Effector CD8-positive, alpha-beta T cell (primary cell): ENCODE results near the gene PSPN.
"Not testable (repeated sequence)": the region's sequence is repeated elsewhere in the genome, so short reads cannot be mapped to it uniquely, and the experiment has no call there.

Experiments
- DNase-seq: peaks from one replicate; lab custom pipeline; 2025; lab: John Stamatoyannopoulos, UW

Gene PSPN

DNA sequence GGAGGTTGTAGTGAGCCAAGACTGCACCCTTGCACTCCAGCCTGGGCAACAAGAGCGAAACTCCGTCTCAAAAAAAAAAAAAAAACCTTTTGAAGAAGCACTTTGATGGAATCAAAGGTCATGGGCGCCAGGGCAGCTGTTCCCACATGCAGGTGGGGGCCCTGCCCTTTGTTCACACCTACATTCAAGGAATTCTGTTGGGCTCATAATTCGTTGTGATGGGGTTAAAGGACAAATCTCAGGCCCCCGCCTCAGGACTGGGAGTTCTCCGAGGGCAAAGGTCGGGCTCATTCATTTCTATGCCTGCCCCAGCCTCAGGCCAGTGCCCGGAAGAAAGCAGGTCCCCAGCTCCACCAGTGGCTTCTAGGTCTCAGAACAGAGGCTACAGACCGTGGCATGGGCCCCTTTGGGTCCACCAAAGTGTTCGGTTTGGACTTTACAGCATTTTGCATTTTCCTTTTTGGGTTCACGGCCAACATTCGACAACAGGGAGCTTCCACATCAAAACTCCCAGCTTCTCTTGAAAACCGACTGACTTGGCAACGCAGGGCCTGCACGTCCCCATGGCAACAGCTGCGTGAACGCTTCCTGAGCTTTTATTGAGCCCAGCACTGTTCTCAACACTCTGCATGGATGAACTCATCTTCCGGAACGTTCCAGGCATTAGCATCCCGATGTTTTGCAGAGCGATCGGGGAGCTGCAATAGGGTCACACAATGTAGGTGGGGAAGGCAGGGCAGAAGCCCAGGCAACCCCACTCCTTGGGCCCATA, 27.3 kb upstream of the PSPN start:
- no peak for DNase-seq

DNA sequence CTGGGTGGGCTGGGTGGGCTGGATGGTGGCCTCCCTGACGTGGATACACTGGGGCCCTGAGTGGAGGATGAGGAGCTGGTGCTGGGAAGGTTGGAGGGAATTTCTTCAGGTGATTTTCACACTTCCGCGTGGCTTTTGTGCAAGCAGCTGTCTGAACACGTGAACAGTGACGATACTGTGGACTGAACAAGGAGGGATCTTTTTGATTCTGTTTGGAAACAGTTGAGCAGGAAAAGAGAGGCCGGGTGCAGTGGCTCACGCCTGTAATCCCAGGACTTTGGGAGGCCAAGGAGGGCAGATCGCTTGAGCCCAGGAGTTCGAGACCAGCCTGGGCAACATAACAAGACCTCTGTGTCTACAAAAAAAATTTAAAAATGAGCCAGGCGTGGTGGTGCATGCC, 26.3 kb upstream of the PSPN start:
- DNase-seq = no peak

DNA sequence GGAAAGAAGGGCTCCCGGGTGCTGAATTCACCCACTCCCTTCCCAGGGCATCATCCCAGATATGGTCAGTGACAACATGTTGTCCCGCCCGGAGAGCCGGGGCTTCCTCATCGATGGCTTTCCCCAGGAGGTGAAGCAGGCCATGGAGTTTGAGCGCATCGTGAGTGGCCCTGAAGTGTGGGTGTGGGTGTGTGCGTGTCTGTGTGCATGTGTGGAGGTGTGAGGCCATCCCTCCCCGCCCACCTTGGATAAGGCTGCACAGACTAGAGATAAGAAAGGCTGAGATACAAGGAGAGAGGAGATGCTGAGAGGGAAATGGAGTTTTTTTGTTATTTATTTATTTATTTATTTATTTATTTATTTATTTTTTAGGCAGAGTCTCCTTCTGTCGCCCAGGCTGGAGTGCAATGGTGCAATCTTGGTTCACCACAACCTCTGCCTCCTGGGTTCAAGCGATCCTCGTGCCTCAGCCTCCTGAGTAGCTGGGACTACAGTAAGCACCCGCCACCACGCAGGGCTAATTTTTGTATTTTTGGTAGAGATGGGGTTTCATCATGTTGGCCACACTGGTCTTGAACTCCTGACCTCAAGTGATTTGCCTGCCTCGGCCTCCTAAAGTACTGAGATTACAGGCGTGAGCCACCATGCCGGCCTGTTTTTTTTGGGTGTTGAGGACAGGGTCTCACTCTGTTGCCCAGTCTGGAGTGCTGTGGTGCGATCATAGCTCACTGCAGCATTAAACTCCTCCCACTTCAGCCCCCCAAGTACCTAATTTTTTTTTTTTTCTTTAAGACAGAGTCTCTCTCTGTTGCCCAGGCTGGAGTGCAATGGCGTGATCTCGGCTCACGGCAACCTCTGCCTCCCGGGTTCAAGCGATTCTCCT, 24.6 kb upstream of the PSPN start:
- not testable (repeated sequence) for DNase-seq

DNA sequence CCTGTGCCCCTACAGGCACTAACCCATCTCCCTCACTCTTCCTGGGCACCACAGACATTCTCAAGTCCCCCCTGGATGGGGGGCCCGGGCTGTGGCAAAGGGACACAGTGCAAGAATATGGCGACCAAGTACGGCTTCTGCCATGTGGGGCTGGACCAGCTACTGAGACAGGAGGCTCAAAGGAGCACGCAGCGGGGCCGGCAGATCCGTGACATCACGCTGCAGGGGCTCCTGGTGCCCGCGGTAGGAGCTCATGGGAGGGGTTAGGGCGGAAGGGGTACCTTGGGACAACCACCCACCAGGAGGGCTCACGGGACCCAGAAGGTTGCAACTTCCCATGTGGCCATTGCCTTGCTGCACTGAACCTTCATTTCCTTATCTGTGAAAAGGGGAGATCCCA, 20.6 kb upstream of the PSPN start:
- no peak for DNase-seq

DNA sequence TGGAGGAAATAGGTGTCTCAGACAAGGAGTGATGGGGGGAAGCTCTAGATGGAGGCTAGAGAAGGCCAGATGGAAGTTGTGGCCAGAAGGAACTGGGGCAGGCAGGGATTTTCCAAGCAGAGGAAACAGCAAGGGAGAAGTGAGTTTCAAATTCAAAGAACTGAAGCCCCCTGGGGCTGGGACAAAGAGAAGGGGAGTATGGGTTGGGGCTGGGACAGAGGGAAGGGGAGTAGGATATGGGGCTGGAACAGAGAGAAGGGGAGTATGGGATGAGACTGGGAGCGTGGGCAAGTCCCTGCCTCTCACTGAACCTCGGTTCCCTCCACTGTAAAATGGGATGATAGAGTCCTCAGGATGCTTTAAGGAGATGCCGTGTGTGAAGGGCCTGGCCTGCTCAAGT, 19.1 kb upstream of the PSPN start:
- no peak for DNase-seq

DNA sequence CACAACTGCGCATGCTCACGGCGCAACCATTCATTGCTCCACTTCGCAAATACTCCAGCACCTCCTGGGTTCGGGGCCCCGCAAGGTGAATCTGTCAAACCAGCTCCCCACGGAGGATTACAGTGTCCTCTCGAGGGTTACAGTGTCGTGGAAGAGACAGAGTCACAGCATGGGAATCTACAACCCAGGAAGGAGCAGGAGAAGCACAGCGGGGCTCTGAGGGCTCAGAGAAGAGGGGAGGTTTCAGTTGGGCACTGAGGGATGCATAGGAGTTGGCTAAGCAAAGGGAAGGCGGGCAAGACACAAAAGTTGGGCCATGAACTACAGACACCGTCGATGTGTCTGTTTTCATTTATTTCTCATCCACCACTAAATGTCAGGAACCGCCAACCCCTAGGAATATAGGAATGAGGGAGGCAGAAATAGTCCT, 18.3 kb upstream of the PSPN start:
- DNase-seq = no peak

DNA sequence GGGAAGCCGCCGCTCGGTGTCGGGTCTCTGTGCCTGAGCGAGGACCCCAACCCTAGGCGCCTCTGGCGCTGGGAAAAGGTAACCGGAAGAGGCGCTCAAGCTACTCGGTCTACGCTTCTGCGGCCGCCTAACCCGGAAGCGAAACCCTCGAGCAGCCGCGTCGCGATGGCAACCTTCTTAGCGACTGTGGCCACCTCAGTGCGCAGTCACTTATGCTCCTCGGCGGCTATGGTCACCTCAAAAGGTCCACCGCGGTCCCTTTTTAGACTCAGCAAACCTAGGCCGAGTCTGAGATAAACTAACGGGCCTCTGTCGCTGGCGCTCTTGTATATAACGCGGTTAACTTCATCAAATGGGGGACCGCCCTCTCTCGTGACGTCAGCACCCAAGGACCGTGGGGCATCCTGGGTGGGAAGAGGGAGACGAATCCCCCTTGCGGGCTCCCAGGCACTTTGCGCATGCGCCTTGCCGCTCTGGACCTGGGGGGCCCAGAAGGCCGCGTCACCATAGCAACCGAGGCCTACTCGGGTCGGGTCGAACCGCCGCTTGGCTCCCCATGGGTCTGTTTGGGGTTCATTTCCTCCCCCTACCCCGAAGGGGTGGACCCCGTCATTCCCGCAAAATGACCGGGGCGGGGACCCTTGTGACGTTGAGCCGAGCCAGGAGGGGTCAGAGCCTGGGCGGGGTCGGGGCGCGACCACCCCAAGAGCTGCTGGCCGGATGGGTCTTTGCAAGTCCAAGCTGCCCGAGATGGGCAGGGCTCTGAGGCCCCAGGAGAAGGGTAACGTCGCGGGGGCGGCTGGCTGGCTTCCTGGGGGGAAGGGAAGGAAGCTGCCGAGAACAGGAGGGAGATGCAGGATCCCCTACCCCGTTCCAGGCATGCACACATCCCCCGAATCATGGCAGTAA, 17.6 kb upstream of the PSPN start, which contains the start of gene GTF2F1:
Gene GTF2F1, minus strand, starts transcription at position 91 of the 909 bp plus-strand sequence. CDS start 169 bp downstream, outside the sequence.
- peak; percentile 97 for DNase-seq

DNA sequence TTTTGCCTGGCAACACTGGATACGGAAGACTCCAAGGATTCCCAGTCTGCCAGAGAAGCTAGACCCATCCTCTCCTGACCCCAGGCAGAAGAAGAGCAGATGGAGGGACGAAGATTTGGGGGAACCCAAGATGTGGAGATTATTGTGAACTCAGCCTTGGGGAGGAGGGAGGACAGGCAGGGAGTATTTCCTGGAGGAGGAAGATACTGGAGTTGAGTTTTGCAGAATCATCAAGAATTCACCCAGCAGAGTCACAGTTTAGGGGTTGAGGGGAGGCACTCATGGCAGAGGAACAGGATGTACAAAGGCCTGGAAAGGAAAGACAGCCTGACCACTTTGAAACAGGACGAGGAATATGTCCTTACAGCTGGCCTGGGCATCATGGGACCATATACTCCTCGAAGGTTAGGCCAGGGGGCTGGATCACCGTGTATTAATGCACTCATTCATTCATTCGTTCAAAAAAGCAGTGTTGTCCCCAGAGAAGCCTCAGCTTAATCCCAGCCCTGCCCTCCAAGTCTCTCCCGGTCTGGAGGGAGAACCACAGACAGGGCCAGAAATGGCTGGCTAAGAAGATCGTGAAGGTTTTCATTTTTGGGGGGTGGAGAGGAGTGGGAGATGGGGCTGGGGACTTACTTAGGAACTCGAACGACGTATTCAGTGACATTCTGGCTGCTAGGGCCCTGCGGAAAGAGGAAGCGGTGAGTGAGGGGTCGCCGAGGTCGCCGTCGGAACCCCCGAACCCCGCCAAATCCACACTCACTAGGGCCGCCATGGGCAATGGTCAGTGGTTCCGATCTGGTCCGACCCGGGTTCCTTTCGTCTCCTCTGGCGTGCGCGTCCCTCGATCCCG, 16.7 kb upstream of the PSPN start:
- DNase-seq = no peak

DNA sequence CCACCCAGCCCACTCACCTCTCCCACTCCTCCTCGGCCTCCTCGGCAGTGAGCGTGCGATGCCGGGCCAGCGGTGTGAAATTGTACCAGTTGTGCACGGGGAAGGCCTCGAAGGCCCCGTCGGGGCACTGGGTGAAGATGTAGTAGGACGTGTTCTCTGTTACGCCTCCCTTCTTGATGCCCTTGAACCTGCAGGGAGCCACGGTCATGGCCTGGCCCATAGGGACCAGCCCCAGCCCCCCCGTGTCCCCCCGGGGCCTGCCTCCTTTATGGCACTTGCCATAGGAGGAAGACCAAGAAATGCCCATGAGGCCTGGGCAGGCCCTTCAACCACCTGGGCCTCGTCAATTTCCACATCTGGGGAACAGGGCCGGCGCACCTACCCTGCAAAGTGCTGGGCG, 11.6 kb upstream of the PSPN start:
- no peak for DNase-seq

DNA sequence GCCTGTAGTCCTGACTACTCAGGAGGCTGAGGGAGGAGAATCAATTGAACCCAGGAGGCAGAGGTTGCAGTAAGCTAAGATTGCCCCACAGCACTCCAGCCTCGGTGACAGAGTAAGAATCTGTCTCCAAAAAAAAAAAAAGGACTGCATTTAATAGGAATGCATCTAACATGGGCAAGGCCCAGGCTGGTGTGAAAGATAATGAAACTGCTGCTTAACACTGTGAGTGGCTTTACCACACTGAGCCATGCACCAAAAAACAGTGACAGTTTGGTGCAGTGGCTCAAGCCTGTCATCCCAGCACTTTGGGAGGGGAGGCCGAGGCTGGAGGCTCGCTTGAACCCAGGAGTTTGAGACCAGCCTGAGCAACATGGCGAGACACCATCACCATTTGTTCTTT, 8.6 kb upstream of the PSPN start:
- no peak for DNase-seq

DNA sequence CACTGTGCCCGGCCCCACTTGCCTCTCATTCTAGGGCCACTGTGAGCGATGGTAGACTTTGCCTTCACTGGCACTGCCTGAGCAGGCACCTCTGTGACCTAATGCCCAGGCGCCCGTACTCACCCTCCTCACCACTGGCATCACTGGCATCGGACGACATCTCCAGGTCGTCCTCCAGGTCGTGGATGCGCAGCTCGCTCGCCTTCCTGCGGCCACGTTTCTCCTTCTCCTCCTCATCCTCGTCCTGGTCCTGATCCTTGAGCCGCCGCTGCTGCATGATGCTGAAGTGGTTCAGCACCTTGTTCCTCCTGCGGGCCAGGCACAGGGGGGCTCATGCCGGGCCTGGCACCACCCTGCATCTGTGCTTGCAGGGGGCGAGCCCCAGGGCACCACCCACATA, 7.5 kb upstream of the PSPN start:
- no peak for DNase-seq

DNA sequence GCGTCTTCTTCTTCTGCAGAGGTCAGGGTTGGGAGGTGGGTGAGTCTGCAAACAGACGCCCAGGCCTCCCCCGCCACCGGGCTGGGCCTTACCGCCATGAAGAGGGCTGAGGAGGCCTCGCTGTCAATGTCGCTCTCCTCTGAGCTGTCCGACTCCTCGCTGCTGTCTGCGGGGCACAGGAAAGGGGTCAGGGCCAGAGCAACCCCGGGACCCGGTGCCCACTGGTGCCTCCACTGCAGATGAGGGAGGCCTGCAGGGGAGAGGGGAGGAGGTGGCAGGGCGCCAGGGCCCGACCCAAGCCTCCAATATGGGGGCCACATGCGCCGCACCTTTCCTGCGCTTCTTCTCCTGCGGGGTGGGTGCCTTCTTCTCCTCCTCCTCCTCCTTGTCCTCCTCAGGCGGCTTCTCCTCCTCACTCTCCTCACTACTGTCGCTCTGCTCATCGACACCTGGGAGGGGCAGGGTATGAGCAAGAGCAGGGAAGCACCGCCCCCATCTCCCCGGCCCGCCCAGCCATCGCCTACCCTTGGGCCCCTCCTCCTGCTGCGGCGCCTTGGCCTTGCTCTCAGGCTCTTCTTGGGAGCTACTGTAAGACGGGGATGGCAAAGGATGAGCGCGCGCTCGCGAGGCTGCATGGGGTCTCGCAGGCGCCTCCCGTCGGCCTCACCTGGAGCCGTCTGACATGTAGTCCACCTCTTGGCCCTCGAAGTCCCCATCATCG, 5.5 kb upstream of the PSPN start:
- no peak for DNase-seq

DNA sequence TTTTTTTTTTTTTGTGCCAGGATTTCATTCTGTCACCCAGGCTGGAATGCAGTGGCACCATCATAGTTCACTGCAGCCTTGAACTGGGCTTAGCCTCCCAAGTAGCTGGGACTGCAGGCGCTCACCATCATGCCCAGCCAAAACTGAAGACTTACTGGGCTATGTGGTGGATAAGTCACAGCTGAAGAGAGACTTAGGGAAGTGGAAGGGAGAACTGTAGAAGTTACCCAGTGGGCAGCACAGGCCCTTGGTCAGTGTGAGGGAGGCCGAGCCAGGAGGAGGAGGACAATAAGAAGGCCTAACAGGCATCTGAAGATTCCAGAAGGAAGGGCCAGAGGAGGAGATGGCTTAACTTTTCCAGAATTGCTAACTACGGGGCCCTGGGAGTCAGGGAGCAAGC, 4.0 kb upstream of the PSPN start:
- no peak for DNase-seq

DNA sequence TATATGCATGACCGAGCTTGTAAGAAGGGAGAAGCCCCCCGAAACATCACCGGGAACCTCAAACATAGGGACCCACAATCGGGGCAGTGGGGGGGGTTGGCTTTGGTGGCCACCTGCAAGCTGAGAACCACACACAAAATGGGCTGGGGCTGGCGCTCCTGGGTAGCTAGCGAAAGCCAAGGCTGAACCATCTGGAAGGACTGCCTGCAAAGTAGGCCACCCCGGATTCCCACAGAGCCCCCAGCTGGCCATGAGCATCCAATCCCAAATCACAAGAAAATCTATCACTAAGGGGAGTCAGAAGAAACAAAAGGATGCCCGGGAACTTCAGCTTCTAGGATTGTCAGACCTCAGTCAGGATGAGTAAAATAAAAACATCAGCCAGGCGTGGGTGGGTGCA, 2.8 kb upstream of the PSPN start:
- no peak for DNase-seq

DNA sequence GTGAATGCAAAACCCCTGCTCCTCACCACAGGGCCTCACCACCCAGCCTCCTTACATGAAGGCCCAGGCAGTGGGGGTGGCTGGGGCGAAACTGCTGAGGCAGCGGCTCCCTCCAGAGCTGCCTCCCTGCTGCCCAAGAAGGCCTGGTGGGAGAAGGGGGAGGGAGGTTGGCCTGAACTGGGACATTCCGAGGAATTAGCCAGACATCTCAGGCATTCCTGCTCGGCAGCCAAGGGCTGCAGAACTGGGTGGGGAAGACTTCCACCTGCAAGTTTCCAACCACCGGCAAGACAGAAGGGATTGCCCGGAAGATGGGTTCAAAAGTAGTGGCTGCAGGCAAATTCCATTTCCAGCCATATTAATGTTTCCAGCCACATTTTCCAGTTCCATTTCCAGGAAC, 2.3 kb upstream of the PSPN start:
- DNase-seq = no peak

DNA sequence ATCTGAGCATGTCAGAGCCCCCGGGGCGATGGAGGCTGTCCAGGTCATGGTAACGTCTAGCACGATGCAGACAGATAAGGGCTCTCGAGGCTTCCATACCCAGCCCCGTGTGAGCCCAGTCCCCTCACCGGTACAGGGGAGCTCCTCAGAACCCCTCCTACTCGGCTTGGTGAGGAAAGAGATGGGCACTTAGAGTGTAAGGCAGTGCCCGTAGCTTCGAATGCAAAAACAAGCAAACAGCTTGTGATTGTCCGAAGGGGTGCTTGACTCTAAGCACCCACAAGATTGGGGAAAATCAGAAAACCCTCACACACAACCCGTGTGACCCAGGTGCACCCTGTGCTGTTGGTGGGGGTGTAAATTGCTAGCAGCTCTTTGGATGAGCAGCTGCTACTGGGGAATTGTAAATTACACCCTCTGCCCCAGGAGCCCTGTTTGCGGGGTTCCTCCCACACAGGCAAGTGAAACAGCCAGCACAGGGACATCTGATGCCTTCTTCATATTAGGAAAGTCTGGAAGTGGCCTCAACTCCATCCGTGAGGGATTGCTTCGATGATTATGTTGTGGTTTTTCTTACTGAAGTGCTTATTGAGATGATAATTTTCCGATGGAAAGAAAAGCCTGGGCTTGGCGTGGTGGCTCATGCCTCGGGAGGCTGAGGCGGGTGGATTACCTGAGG, 918 bp upstream of the PSPN start:
- no peak for DNase-seq

DNA sequence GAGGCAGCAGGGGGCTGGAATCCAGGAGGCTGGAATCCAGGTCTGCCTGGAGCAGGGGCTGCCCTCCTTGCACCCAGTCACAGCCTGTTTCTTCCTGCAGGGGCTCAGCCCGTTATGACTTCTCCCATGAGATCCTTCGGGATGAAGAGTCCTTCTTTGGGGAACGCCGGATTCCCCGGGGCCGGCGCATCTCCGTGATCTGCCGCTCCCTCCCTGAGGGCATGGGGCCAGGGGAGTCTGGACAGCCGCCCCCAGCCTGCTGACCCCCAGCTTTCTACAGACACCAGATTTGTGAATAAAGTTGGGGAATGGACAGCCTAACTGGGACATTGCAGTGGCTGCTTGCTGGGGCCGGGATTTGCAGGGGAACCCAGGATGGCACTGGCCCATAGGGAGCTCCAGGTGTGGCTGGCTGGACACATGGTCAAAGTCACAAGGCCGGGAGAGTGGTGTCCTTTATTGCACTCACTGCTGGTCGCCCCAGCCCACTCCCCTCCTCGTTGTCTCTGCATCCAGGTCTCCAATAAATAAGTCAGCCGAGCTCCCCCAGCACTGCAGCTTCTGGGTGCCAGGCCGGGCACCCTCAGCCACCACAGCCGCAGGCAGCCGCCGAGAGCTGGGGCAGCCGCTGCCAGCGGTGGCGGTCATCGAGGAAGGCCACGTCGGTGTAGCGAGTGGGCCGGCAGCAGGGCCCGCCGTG, 872 bp downstream of the PSPN start:
- no peak for DNase-seq

DNA sequence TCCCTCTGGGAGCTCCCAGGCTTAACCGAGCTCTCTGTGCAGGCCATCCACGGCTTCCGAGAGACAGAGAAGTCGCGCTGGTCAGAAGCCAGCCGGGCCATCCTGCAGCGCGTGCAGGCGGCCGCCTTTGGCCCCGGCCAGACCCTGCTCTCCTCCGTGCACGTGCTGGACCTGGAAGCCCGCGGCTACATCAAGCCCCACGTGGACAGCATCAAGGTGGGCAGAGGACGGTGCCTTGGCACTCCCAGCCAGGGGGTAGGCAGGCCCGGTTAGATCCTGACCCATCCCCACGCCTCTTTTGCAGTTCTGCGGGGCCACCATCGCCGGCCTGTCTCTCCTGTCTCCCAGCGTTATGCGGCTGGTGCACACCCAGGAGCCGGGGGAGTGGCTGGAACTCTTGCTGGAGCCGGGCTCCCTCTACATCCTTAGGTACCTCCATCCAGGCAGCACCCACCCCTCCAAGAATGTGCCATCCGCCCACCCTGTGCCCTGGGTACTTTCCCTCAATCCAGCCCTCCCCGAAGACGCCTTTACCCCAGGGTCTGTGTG, 1.5 kb downstream of the PSPN start:
- DNase-seq = no peak

DNA sequence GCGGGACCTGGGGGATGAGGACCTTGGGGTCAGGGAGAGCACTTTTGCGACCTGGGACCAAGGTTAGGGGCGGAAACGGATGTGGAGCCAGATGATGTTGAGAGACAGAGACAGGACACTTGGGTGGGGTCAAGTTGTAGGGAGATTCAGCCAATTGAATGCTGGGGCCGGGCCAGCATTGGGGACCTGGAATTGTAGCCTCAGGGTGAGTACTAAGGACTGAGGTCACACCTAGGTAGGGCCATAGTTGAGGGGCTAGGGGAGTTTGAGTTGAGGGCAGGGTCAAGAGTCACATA, 2.0 kb downstream of the PSPN start:
- no peak for DNase-seq
